Vagina (tissue), 2 donors: ENCODE data around the gene TM6SF1.
"Not testable (repeated sequence)": the region's sequence is repeated elsewhere in the genome, so short reads cannot be mapped to it uniquely, and the experiment has no call there.

Experiments
- POLR2AphosphoS5 ChIP-seq, 2 donors: sonication (generic); formaldehyde crosslinking; IDR thresholded peaks; one replicate each; pipeline ENCODE4 v1.9.0; 2017; ENCODE audit warnings: antibody characterized with exemption in 2 of 2, mild to moderate bottlenecking in 2 of 2, low read depth in 1 of 2; ENCODE audit not compliant: insufficient read depth in 1 of 2
- TF ChIP-seq, protein P1 (sequence below), 3 experiments: fragments of 450-650 bp in 2 of 3; fragments of 200-600 bp in 1 of 3; sonication (generic) in 1 of 3; IDR thresholded peaks; one replicate each; pipeline ENCODE4 v1.5.1; 2017 to 2019; ENCODE audit warnings: antibody characterized with exemption in 3 of 3, mild to moderate bottlenecking in 2 of 3, moderate library complexity in 2 of 3

DNA sequence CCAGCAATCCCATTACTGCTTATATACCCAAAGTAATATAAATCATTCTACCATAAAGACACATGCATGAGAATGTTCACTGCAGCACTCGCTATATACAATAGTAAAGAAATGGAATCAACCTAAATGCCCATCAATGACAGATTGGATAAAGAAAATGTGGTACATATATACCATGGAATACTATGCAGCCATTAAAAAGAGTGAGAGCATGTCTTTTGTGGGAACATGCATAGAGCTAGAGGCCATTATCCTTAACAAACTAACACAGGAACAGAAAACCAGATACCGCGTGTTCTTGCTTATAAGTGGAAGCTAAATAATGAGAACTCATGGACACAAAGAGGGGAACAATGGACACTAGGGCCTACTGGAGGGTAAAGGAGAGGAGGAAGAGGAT is 34.7 kb downstream of the TM6SF1 start:
- TF ChIP-seq, protein P1, sequence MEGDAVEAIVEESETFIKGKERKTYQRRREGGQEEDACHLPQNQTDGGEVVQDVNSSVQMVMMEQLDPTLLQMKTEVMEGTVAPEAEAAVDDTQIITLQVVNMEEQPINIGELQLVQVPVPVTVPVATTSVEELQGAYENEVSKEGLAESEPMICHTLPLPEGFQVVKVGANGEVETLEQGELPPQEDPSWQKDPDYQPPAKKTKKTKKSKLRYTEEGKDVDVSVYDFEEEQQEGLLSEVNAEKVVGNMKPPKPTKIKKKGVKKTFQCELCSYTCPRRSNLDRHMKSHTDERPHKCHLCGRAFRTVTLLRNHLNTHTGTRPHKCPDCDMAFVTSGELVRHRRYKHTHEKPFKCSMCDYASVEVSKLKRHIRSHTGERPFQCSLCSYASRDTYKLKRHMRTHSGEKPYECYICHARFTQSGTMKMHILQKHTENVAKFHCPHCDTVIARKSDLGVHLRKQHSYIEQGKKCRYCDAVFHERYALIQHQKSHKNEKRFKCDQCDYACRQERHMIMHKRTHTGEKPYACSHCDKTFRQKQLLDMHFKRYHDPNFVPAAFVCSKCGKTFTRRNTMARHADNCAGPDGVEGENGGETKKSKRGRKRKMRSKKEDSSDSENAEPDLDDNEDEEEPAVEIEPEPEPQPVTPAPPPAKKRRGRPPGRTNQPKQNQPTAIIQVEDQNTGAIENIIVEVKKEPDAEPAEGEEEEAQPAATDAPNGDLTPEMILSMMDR (IDR thresholded peaks at IDR 0.05) = not testable (repeated sequence)
- TF ChIP-seq POLR2AphosphoS5 (IDR thresholded peaks at IDR 0.05; ENCODE audit: insufficient read depth in 1 of 2, low read depth in 1 of 2) = not testable (repeated sequence)
